HepG2 (cell line): ENCODE results near the gene IRF2. TPM values are rescaled to one million over a fixed set of nuclear protein-coding genes. Genes with fewer than 3 reads are reported as not detected.

Source experiments
- ATAC-seq: fragments of 200-7000 bp; cut with Tn5 transposase; 3 replicates; pipeline ENCODE4 v1.9.1; 2020; ENCODE audit warnings: mild to moderate bottlenecking, moderate library complexity
- BruUV-seq: library from RNA; stranded (reverse); fragments of 400-500 nt; replicated peaks from 2 replicates; lab custom pipeline; 2021; lab: Mats Ljungman, UMichigan
- CTCF ChIA-PET: fragments of 300-600 bp; formaldehyde crosslinking; extraction: SDS; loops from one replicate; lab custom pipeline; 2021; ENCODE audit warnings: low total read pairs, inconsistent platforms, low intra/inter-chr PET ratio; lab: Yijun Ruan, JAX
- POLR2A ChIA-PET: fragments of 350-600 bp; sonication (Branson Sonifier 250); formaldehyde crosslinking; loops from one replicate; lab custom pipeline; 2020; ENCODE audit warnings: antibody characterized with exemption, inconsistent platforms; lab: Yijun Ruan, JAX
- DNase-seq: peaks from one replicate; pipeline ENCODE4 v3.0.0-alpha.2; 2015; ENCODE audit warnings: low spot score
- FAIRE-seq: peaks from 3 replicates; lab custom pipeline; 2011; peaks lifted over from hg19 to GRCh38; lab: Jason Lieb, UNC
- H2AFZ ChIP-seq: one replicate; pipeline ENCODE4 v1.6.1; 2011; ENCODE audit warnings: low read length, inconsistent platforms
- H3K27ac ChIP-seq: fragments of 300-600 bp; 3 replicates; pipeline ENCODE4 v1.8.0; 2011; ENCODE audit warnings: mixed run types, mild to moderate bottlenecking, mixed read lengths, low read length, inconsistent platforms; ENCODE audit not compliant: insufficient read depth; ENCODE audit errors: extremely low read length
- H3K27me3 ChIP-seq, 2 experiments: fragments of 200-600 bp in 1 of 2; 2 replicates in 1 of 2; 3 replicates in 1 of 2; pipeline versions ENCODE4 v1.6.0 to v1.8.0; 2011; ENCODE audit warnings: low read length in 2 of 2, mild to moderate bottlenecking in 2 of 2, moderate library complexity in 2 of 2, inconsistent platforms in 1 of 2; ENCODE audit not compliant: insufficient read depth in 2 of 2, control insufficient read depth in 1 of 2
- H3K36me3 ChIP-seq, 2 experiments: fragments of 200-600 bp in 1 of 2; replicated peaks in 1 of 2; 2 replicates in 1 of 2; 3 replicates in 1 of 2; pipeline versions ENCODE4 v1.5.1 to v1.8.0; 2011; ENCODE audit warnings: low read length in 2 of 2, inconsistent platforms in 1 of 2; ENCODE audit not compliant: insufficient read depth in 2 of 2, control insufficient read depth in 1 of 2
- H3K4me1 ChIP-seq: 2 replicates; pipeline ENCODE4 v1.5.1; 2012; ENCODE audit warnings: low read length, inconsistent platforms; ENCODE audit not compliant: insufficient read depth
- H3K4me2 ChIP-seq: 2 replicates; pipeline ENCODE4 v1.6.0; 2011; ENCODE audit warnings: low read depth, low read length, inconsistent platforms
- H3K4me3 ChIP-seq, 3 experiments: fragments of 200-600 bp in 1 of 3; sonication (generic), shearing (Covaris generic) in 1 of 3; replicated peaks in 1 of 3; 2 replicates each; pipeline ENCODE4 v1.5.1; 2011 to 2016; ENCODE audit warnings: low read length in 3 of 3, inconsistent platforms in 2 of 3, low read depth in 2 of 3, mild to moderate bottlenecking in 2 of 3, control low read depth in 1 of 3, mixed read lengths in 1 of 3; ENCODE audit not compliant: insufficient read depth in 1 of 3
- H3K79me2 ChIP-seq: one replicate; pipeline ENCODE4 v1.6.1; 2011; ENCODE audit warnings: low read length, inconsistent platforms; ENCODE audit not compliant: insufficient read depth
- H3K9ac ChIP-seq: 2 replicates; pipeline ENCODE4 v1.6.0; 2011; ENCODE audit warnings: mild to moderate bottlenecking, low read depth, low read length, inconsistent platforms; ENCODE audit not compliant: insufficient read depth
- H3K9me3 ChIP-seq: 2 replicates; pipeline ENCODE4 v1.5.1; 2012; ENCODE audit warnings: mild to moderate bottlenecking, low read length
- H4K20me1 ChIP-seq: 2 replicates; pipeline ENCODE4 v1.6.0; 2011; ENCODE audit warnings: inconsistent platforms, mild to moderate bottlenecking, low read length, moderate library complexity; ENCODE audit not compliant: insufficient read depth
- FOXA1 ChIP-seq, 2 experiments: fragments of 450-650 bp in 1 of 2; sonication (generic) in 1 of 2; formaldehyde crosslinking in 1 of 2; IDR thresholded peaks; 2 replicates each; pipeline versions ENCODE4 v1.4.0 to v1.6.1; 2016 to 2020; ENCODE audit warnings: missing genetic modification reagents in 1 of 2
- FOXC1 ChIP-seq: sonication (generic); formaldehyde crosslinking; IDR thresholded peaks from 2 replicates; pipeline ENCODE4 v1.8.0; 2022; ENCODE audit warnings: mild to moderate bottlenecking, missing genetic modification reagents, borderline replicate concordance
- HNRNPL ChIP-seq: fragments of 200-400 bp; formaldehyde crosslinking; IDR thresholded peaks from 2 replicates; pipeline ENCODE4 v1.6.1; 2017; ENCODE audit warnings: mild to moderate bottlenecking, low read depth, low read length
- MAFK ChIP-seq, 2 experiments: IDR thresholded peaks in 1 of 2; conservative IDR thresholded peaks in 1 of 2; 2 replicates each; pipeline ENCODE4 v1.6.1; 2011; ENCODE audit warnings: improper control_type of control experiment in 2 of 2, low read length in 2 of 2
- RCOR2 ChIP-seq: IDR thresholded peaks from 2 replicates; pipeline ENCODE4 v1.6.1; 2016; ENCODE audit warnings: missing biosample characterization, missing genetic modification reagents
- ZKSCAN1 ChIP-seq: fragments of 150-350 bp; IDR thresholded peaks from 2 replicates; pipeline ENCODE4 v1.6.1; 2014; ENCODE audit warnings: low read length
- ZNF263 ChIP-seq: sonication (generic); formaldehyde crosslinking; IDR thresholded peaks from 2 replicates; pipeline ENCODE4 v1.4.0; 2020; ENCODE audit warnings: missing genetic modification reagents
- ZNF34 ChIP-seq: sonication (generic); formaldehyde crosslinking; IDR thresholded peaks from 2 replicates; pipeline ENCODE4 v1.4.0; 2020; ENCODE audit warnings: mild to moderate bottlenecking, missing genetic modification reagents, borderline replicate concordance
- ZNF546 ChIP-seq: sonication (generic); formaldehyde crosslinking; conservative IDR thresholded peaks from 2 replicates; pipeline ENCODE4 v1.8.1; 2023; ENCODE audit warnings: mild to moderate bottlenecking, missing genetic modification reagents
- WGBS: methylation state at CpG from one replicate; pipeline ENCODE4 v1.1.6; 2017; ENCODE audit warnings: low lambda C conversion rate; 5-methylcytosine and 5-hydroxymethylcytosine counted together
- in situ Hi-C: cut with HindIII; loops from 2 replicates; pipeline ENCODE4 v1.10.0; 2017; ENCODE audit warnings: low pct_unique_long_range_greater_than_20kb; ENCODE audit not compliant: extremely low pct_ligation_motif_present
- intact Hi-C: fragments of 100-400 bp; cut with micrococcal nuclease; formaldehyde crosslinking; loops from one replicate; pipeline ENCODE4 v1.10.0; 2022; ENCODE audit not compliant: unreplicated experiment
- polyA plus RNA-seq, 8 experiments: library from polyadenylated mRNA; depleted of rRNA in 3 of 8; stranded (reverse) in 7 of 8; unstranded in 1 of 8; fragments of >200 nt; fragmentation: Illumina TruSeq in 4 of 8; extraction: Trizol in 4 of 8; gene quantifications; 2 replicates each; pipeline versions ENCODE4 v1.2.1 to v1.2.3, GENCODE V29; 2011 to 2016; ENCODE audit warnings: low read depth in 4 of 8, missing spikeins in 1 of 8, mixed read lengths in 1 of 8; ENCODE audit not compliant: insufficient read depth in 1 of 8
- total RNA-seq, 5 experiments: library from RNA; depleted of rRNA; stranded (reverse); fragments of >200 nt; fragmentation: Illumina TruSeq; extraction: Trizol; gene quantifications; 2 replicates each; pipeline ENCODE4 v1.2.3, GENCODE V29; 2016; ENCODE audit warnings: low read depth in 1 of 5

The IRF2 gene
- total and polyA plus RNA-seq, 2 of the 13 experiments (the other 11 are each of a cell fraction or from before 2014, with no cell fraction given), result 15.5 to 28.8 TPM

- no peak for DNase-seq
- intact Hi-C loops, result no loop called here
- TF ChIP-seq RCOR2 (CRISPR knock-in tag) (no peak), ZKSCAN1 (no peak), FOXC1 (no peak), ZNF263 (CRISPR knock-in tag) (no peak), HNRNPL (no peak), FOXA1 (IDR thresholded peaks at IDR 0.05) (no peak), FOXA1 (CRISPR knock-in tag; IDR thresholded peaks at IDR 0.05) (no peak), ZNF546 (CRISPR knock-in tag) (no peak), MAFK (conservative IDR thresholded peaks at IDR 0.05 in 1 of 2, IDR thresholded peaks at IDR 0.05 in 1 of 2; ENCODE audit: low read length in 2 of 2) (no peak), ZNF34 (CRISPR knock-in tag) (no peak)
- TF ChIP-seq, all 625 proteins: peak for 0
- H3K4me3 ChIP-seq, result no peak overlapping the region
- in situ Hi-C loops, result no loop called here
- H2AFZ ChIP-seq, result no peak overlapping the region
- WGBS, result 93% methylated on average over 6 of the region's 6 CpGs
- FAIRE-seq (no peak), ATAC-seq (no peak)
- H3K4me1 ChIP-seq, result no peaks in the 10 kb centered on the region
- ChIA-PET POLR2A (no interaction called here), CTCF (no interaction called here)
- peaks cover 20 to 55% of the 10 kb centered on the region in 2 experiments for H3K36me3 ChIP-seq
- no TSS peak for BruUV-seq
- no peaks in the 10 kb centered on the region for H3K79me2 ChIP-seq
- H3K9ac ChIP-seq, result no peak overlapping the region
- H3K4me2 ChIP-seq, result no peak overlapping the region
- H4K20me1 ChIP-seq, result no peaks in the 10 kb centered on the region
- H3K27me3 ChIP-seq, result no peaks in the 10 kb centered on the region
- no peak overlapping the region for H3K27ac ChIP-seq
- H3K9me3 ChIP-seq, result no peaks in the 10 kb centered on the region
Measured at GRCh38 chr4:184397516-184398163, 76.7 kb downstream of the IRF2 start.
